Activated CD4-positive, alpha-beta T cell treated with anti-CD3 and anti-CD28 coated beads, Interleukin-10, Interleukin-2, amounts not matched to agents 100 ng/mL and 50 ng/mL, durations not matched to agents 16 hours and 8 hours (primary cell): ENCODE results near the gene THAP3.

Experiments
- DNase-seq: peaks from one replicate; pipeline ENCODE4 v3.0.0-alpha.2; 2020

The THAP3 gene, protein sequence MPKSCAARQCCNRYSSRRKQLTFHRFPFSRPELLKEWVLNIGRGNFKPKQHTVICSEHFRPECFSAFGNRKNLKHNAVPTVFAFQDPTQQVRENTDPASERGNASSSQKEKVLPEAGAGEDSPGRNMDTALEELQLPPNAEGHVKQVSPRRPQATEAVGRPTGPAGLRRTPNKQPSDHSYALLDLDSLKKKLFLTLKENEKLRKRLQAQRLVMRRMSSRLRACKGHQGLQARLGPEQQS

DNA sequence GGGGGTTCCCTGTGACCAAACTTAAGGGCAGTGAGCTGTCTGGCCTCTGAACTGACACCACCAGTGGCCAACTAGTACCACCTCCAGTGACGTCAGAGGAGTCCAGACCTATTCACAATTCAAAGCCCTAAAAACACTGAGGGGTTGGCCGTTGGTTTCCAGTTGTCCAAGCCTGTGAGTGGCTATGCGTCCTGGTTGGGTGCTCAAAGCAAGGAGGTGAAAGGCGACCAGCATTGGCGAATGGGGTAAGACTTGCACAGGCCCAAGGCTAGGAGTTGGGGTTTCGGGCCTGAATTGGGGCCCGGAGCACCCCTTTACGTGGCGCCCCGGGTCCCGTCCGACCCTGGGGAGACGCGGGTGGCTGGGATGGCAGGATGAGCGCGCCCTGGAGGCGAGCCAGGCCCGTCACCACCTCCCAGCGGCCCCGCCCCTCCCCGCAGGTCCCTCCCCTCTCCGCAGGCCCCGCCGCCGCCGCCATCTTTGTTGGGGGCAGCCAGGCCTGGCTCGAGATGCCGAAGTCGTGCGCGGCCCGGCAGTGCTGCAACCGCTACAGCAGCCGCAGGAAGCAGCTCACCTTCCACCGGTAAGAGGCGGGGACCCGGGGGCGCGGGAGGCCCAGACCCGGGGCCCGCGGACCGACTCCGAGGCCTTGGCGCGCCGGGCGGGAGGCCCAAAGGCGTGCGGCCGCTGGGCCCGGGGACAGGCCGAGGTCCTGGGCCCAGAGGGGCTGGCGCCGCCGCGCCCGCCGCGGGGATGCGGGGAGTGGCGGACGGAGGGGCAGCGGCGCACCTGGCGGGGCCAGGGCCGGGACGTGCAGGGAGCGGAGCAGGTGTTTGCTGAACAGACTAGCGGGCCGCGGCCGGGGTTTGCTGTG is at the start of gene THAP3:
Gene THAP3, plus strand, starts transcription at position 159 of the 874 bp plus-strand sequence. Its CDS starts 351 bp downstream, at position 510.
- DNase-seq = peak; percentile 92

DNA sequence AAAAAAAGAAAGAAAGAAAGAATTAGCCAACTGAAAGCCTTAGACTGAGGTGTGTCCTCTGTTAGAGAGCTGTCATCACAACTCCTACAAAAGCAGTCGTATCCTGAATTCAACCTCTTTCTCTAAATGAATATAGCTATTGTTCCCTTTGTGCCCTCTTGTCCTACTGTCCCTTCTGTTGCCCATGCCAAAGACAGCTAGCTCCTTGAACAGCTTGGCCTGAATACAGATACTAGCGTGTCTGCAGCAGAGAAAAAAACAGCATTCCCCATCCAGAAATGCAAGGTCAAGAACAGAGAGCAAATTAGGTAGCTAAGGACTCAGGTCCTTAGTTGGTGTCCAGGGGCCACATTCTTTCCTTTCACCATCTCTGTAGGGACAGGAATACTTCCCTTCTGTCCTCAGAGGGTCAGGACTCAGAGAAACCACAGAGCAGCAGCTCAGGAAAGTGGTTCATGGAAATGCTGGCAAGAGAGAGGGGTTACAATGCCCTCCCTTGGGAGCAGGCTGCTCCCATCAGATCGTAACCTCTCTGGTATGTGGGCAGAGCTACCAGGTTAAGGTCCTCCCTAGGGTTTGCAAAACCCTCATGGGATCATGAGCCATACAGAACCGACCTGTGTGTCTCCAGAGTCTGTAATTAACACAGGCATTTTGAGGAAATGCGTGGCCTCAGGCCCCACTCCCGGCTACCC is 46.7 kb upstream of the THAP3 start:
- DNase-seq = no peak

DNA sequence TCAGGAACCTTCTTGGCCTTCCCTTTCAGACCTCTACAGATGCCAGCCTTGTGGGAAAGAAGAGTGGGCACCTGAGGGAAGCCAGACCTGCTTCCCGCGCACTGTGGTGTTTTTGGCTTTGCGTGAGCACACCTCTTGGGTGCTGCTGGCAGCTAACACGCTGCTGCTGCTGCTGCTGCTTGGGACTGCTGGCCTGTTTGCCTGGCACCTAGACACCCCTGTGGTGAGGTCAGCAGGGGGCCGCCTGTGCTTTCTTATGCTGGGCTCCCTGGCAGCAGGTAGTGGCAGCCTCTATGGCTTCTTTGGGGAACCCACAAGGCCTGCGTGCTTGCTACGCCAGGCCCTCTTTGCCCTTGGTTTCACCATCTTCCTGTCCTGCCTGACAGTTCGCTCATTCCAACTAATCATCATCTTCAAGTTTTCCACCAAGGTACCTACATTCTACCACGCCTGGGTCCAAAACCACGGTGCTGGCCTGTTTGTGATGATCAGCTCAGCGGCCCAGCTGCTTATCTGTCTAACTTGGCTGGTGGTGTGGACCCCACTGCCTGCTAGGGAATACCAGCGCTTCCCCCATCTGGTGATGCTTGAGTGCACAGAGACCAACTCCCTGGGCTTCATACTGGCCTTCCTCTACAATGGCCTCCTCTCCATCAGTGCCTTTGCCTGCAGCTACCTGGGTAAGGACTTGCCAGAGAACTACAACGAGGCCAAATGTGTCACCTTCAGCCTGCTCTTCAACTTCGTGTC is 45.9 kb upstream of the THAP3 start:
- no peak for DNase-seq

DNA sequence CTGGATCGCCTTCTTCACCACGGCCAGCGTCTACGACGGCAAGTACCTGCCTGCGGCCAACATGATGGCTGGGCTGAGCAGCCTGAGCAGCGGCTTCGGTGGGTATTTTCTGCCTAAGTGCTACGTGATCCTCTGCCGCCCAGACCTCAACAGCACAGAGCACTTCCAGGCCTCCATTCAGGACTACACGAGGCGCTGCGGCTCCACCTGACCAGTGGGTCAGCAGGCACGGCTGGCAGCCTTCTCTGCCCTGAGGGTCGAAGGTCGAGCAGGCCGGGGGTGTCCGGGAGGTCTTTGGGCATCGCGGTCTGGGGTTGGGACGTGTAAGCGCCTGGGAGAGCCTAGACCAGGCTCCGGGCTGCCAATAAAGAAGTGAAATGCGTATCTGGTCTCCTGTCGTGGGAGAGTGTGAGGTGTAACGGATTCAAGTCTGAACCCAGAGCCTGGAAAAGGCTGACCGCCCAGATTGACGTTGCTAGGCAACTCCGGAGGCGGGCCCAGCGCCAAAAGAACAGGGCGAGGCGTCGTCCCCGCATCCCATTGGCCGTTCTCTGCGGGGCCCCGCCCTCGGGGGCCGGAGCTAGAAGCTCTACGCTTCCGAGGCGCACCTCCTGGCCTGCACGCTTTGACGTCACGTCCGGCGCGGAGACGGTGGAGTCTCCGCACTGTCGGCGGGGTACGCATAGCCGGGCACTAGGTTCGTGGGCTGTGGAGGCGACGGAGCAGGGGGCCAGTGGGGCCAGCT is 45.1 kb upstream of the THAP3 start, which contains the start of gene ZBTB48:
Gene ZBTB48, plus strand, starts transcription at position 621 of the 745 bp plus-strand sequence. CDS start 616 bp downstream, outside the sequence.
- DNase-seq = peak; percentile 99

DNA sequence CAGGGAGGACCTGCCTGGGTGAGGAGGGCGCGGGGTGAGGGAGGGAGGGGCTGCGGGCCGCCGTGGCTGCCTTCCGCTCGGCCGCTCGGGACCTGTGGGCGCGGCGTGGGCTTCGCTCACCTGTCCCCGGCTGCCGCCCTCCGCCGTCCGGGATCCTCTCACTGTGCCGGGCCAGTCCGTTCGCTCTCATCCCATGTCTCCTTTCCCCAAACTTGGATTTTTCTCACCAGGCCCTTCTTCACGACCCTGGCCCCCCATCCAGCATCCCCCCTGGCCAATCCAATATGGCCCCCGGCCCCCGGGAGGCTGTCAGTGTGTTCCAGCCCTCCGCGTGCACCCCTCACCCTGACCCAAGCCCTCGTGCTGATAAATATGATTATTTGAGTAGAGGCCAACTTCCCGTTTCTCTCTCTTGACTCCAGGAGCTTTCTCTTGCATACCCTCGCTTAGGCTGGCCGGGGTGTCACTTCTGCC is 44.5 kb upstream of the THAP3 start:
- no peak for DNase-seq

DNA sequence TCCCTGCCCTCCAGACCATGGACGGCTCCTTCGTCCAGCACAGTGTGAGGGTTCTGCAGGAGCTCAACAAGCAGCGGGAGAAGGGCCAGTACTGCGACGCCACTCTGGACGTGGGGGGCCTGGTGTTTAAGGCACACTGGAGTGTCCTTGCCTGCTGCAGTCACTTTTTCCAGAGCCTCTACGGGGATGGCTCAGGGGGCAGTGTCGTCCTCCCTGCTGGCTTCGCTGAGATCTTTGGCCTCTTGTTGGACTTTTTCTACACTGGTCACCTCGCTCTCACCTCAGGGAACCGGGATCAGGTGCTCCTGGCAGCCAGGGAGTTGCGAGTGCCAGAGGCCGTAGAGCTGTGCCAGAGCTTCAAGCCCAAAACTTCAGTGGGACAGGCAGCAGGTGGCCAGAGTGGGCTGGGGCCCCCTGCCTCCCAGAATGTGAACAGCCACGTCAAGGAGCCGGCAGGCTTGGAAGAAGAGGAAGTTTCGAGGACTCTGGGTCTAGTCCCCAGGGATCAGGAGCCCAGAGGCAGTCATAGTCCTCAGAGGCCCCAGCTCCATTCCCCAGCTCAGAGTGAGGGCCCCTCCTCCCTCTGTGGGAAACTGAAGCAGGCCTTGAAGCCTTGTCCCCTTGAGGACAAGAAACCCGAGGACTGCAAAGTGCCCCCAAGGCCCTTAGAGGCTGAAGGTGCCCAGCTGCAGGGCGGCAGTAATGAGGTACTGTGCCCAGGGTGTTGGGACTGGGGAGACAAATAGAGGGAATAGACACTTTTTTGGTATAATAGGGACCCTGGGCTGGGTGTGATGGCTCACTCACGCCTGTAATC is 43.9 kb upstream of the THAP3 start:
- no peak for DNase-seq

DNA sequence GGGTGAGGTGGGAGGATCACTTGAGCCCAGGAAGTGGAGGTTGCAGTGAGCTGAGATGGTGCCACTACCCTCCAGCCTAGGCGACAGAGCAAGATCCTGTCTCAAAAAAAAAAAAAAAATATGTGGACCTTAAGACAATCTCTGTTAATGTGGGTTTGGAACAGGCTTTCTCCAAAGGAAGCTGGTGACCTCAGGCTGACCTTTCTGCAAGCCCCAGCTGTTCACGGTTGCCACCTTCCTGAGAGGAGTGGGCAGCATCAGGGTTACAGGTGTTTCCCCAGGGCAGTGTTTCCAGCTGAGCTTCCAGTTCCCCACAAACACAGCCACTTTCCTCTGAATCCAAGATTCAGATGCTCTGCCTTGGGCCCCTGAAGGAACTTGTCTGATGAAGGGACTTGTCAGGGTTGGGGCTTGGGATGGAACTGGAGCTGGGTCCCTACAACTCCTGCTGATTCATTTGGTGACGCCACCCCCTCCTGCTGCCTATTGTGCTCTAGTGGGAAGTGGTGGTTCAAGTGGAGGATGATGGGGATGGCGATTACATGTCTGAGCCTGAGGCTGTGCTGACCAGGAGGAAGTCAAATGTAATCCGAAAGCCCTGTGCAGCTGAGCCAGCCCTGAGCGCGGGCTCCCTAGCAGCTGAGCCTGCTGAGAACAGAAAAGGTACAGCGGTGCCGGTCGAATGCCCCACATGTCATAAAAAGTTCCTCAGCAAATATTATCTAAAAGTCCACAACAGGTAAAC is 42.9 kb upstream of the THAP3 start:
- DNase-seq = no peak

DNA sequence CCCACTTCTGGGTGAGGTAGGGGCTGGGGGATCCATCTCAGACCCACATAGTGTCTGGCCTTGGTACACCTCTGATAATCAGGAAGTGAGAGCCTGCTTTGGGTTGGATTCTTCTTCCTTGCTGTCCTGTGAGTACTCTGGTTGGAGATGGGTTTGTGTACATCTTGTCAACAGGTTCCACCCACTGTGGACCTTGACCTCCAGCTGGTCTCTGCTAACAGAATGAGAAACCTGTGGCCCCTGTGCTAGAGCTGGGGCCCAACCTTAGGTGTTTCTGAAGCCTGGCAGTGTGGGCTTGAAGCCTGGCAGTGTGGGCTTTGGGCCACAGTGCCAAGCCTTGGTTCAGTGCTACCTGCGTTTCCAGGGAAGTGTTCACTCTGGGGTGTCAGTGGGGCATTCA is 42.3 kb upstream of the THAP3 start:
- DNase-seq = no peak

DNA sequence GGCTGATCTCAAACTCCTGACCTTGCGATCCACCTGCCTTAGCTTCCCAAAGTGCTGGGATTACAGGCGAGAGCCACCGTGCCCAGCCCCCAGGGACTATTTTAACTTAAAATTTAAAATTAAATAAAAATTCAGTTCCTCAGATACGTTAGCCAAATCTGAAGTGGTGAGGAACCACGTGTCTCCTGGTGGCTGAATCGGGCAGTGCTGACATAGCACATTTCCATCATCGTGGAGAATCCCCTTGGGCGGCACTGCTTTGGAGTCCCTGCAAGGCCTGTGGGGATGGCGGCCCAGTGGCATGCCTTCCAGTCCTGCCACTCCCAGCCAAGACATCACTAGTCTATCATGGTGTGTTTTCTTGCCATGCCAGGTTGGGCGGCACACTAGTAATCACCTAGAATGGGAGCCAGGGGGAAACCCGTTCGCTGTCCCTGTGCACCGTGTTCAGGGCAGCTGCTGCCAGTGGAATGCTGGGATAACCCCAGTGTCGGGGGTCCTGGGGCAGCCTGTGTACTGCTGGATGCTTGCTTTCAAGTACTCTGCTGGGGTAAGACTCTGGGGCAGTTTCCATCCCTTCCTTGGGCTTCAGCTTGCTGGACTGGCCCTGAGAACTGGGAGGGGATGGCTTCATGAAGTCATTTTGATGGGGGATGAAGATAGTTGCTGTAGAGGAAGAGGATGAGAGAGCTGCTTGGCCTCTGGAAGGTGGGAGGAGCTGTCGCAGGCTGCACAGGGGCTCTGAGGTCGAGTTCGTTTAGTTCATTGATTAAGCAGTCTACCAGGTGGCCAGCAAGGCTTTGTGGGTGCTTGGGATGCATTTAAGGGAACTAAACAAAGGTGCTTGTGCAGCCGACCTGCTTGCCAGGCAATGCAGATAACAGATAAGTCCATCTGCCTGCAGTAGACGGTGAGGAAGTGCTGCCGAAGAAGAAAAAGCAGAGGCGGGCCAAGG is 40.3 kb upstream of the THAP3 start:
- no peak for DNase-seq

DNA sequence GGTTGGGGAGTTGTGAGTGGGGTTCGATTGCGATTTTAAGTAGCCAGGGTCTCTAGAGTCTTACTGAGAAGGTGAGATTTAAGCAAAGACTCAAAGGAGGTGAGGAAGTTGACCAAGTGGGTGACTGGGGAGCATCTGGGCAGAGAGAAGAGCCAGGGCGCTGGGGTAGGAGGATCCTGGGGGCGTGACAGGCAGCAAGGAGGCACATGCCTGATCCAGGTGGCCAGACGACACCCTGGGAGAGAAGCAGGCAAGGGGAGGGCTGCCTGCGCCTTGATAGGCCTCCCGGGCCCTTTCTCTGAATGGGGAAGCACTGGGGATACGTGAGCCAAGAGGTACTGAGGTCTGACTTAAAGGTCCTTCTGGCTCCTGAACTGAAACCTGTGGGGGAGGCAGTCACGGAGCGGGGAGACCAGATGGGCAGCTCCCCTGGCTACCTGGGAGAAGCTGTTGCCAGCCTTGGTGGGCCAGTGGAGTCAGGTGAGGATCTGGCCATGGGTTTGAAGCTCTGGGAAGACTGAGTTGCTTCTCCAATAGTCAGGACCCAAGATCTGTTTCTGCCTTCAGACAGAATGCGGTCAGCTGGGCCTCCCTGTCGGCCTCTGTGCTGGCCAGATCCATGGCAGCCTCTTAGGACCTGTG is 39.5 kb upstream of the THAP3 start:
- no peak for DNase-seq

DNA sequence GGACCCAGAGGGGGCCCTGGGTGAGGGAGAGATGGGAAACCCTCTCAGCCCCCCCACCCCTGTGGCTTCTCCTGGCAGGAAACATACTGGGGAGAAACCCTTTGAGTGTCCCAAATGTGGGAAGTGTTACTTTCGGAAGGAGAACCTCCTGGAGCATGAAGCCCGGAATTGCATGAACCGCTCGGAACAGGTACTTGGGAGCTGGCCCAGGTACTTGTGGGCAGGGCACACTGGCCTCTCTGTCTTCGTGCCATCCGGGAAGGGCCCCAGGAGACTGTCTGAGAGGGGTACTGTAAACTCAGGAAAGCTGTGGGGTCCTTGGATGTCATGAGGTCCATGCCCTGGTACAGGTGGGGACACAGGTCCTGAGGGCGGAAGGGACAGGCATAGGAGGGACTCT is 38.8 kb upstream of the THAP3 start:
- no peak for DNase-seq

DNA sequence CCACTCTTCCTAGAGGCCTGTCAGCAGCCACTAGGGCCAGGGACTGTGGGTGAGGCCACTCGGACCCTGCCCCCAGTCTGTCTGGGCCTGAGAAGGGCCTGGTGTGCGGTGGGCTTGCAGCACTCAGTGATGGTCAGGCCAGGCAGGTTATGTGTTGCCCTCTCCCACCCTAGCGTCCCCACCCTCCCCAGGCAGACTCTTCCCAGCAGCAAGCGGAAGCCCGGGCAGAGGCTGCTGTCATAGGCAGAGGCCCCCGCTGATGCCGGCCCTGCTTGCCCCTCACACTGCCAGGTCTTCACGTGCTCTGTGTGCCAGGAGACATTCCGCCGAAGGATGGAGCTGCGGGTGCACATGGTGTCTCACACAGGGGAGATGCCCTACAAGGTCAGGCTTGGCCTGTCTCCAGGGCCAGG is 38.3 kb upstream of the THAP3 start:
- no peak for DNase-seq

DNA sequence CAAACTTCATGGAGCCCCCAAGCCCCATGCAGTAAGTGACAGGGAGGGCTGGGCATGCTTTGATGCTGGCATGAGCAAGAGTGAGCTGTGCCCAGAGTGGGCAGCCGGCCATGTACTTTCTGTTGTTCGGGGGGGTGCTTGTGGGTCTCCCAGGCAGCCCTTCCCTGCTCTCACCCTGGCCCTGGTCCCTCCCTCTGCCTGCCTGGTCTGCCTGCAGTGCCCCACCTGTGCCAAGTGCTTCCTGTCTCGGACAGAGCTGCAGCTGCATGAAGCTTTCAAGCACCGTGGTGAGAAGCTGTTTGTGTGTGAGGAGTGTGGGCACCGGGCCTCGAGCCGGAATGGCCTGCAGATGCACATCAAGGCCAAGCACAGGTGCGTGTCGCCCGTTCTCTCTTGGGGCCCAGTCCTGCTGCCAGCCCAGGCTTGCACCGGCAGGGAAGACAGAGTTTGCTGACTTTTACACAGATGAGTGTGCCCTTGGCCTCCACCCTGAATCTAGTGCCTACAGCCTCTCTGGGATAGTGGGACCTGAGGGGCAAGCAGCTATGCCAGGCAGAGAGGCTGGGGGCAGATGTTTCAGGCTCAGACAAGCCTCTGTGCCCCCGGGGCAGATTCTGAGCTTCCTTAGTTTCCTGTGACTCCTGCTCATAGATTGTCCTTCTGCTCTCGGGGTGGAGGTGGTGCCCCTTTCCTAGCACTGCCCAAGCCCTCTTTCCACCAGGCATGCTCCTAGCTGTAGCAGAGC is 37.2 kb upstream of the THAP3 start:
- no peak for DNase-seq

DNA sequence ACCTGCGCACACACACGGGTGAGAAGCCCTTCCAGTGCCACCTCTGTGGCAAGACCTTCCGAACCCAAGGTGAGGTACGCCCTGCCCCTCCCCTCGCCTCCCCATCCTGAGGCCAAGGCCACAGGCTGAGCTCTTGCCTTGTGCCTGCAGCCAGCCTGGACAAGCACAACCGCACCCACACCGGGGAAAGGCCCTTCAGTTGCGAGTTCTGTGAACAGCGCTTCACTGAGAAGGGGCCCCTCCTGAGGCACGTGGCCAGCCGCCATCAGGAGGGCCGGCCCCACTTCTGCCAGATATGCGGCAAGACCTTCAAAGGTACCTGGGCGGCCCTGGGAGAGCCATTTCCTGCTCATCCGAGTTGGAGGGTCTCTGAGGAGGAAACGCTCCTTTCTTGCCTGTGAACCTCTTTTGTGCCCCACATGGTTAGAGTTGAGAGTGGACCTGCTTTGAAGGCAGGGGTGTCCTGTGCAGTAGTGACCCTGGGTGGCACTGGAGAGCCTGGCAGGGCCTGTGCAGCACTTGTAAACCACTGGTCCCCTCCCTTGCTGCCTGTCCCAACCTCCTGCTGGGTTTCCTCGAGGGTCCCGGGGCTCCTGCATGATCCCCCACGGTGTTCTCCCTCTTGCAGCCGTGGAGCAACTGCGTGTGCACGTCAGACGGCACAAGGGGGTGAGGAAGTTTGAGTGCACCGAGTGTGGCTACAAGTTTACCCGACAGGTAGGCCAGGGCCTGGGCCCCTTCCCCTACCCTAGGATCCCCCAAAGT is 36.4 kb upstream of the THAP3 start:
- no peak for DNase-seq

DNA sequence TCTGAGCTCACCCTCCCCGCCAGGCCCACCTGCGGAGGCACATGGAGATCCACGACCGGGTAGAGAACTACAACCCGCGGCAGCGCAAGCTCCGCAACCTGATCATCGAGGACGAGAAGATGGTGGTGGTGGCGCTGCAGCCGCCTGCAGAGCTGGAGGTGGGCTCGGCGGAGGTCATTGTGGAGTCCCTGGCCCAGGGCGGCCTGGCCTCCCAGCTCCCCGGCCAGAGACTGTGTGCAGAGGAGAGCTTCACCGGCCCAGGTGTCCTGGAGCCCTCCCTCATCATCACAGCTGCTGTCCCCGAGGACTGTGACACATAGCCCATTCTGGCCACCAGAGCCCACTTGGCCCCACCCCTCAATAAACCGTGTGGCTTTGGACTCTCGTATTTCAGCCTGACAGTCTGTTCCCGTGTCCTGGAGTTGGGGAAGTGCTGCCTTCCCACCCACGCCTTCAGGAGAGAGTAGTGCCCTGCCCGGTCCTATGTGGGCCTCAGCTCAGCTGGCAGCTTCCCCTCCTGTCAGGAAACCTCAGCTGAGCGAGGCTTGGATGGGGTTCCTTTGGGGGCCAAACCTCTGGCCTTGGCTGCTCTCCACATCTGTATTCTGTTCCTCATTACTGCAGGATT is 35.7 kb upstream of the THAP3 start:
- DNase-seq = no peak

DNA sequence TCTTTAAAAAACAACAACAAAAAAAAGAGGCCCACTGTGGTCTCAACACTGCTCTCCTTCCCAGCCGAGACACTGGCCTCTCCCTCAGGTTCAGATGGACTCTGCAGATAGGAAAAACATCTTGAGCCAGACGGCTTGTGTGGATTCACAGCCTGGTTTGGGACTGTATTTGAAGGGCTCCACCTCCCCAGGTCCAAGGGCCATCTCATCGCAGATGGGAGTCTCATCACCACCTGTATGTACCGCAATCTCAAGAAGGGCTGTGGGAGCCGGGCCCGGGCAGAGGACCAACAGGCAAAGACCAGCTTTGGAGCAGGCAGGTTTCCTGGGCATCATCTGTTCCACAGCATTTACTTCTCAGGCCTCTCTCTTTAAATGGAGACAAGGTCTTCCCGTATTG is 34.6 kb upstream of the THAP3 start:
- DNase-seq = no peak

DNA sequence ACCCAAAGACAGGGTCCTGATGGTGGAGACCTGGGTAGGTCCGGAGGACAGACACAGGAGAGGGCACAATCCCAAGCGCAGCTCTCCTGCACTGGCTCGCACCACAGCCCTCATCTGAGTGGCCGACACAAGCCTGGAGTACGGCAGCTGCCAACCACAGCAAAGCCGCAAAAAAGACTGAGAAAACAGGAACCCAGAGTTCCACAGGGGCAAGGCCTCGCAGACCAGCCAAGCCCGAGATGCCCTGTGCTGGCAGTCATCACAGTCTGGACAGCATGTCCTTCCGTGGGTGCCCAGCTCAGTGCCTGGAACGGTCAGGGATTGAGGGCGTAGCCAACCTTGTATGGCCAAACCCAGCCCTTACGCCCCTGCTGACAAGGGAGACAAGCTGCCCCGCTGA is 33.4 kb upstream of the THAP3 start:
- DNase-seq = no peak
